Measurements from ENCODE around the gene CCDC8.
"Not testable (repeated sequence)": the region's sequence is repeated elsewhere in the genome, so short reads cannot be mapped to it uniquely, and the experiment has no call there.

The CCDC8 gene

DNA sequence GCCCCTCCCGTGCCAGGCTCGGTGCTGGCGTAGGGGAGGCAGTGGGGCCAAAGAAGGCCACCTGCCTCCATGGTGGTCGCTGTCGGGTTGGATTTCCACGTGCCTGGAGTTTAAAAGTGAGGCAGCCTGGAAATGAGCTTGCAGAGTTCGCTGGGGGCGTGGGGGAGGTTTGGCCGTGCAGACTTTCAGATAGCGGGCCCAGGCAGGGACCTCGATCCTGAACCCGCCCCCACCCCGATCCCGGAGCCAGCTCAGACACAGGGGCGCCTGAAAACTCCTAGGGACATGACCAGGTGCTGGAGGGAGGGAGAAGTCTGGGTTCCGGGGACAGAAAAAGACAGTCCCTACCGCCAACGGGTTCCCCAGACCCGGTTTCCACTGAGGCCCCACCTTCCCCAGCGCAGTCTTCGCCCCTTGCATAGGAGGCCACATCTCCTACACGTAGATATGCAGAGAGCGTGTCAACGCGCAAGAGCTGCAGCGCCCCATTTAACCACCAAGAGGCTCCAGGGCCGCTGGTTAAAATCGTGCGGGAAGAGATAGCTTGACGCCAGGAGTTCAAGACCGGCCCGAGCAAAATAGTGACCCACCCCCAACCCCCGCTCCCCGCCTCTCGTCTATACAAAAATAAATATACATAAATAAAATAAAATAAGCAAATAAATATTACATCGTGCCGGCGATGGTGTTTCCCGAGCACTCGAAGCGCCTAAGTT lies 8.5 kb downstream of the CCDC8 start:
- no peak for DNase-seq (ENCODE audit: extremely low read depth in 1 of 2, low read depth in 1 of 2)

GRCh38 chr19:46404055-46404752 lies 9.2 kb downstream of the CCDC8 start:
- no peak for DNase-seq (ENCODE audit: extremely low read depth in 1 of 2, low read depth in 1 of 2)

DNA sequence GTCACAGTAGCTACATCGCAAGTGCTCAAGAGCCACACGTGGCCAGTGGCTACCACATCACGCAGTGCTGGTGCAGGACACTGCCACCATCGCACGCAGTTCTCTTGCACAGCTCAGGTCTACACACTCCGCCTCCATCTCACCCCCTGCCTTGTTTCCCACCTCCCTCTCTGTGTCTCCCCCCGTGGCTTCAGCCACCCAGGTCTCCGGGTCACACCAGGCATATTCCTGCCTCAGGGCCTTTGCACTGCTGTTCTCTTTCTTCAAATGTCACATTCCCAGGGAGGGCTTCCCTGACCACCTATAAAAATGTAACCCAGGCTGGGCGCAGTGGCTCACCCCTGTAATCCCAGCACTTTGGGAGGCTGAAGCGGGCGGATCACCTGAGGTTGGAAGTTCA lies 10.6 kb downstream of the CCDC8 start:
- no peak for DNase-seq (ENCODE audit: extremely low read depth in 1 of 2, low read depth in 1 of 2)

DNA sequence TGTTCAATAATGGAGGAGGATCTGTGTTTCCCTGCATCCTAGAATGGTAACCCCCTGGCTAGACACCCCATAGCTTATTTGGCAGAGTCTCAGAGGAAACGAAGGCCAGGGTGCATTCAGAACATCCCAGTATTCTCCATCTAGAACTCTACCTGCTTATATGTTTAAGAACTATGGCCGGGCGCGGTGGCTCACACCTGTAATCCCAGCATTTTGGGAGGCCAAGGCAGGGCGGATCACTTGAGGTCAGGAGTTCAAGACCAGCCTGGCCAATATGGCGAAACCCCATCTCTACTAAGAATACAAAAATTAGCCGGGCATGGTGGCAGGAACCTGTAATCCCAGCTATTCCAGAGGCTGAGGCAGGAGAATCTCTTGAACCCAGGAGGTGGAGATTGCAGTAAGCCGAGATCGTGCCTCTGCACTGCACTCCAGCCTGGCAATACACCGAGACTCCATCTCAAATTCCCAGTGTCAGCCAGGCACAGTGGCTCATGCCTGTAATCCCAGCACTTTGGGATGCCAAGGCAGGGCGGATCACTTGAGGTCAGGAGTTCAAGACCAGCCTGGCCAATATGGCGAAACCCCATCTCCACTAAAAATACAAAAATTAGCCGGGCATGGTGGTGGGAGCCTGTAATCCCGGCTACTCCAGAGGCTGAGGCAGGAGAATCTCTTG lies 15.4 kb downstream of the CCDC8 start:
- DNase-seq (ENCODE audit: extremely low read depth in 1 of 2, low read depth in 1 of 2) = not testable (repeated sequence)

DNA sequence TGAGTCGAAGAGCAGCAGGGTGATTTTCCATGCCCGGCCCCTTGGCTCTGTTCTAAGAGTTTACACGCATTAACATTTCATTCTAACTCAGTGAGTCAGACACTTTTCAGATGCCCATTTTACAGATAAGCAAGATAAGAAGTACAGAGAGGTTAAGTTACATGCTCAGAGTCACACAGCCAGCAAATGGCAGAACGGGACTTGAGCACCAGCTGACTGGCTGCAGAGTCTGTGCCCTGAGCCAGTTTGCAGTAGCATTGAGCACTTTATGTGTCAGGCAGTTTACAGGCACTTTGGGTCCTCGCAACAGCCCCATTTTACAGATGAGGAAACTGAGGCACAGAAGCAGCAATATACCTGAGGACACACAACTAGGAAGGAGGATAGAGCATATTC lies 19.0 kb downstream of the CCDC8 start:
- no peak for DNase-seq (ENCODE audit: extremely low read depth in 1 of 2, low read depth in 1 of 2)

DNA sequence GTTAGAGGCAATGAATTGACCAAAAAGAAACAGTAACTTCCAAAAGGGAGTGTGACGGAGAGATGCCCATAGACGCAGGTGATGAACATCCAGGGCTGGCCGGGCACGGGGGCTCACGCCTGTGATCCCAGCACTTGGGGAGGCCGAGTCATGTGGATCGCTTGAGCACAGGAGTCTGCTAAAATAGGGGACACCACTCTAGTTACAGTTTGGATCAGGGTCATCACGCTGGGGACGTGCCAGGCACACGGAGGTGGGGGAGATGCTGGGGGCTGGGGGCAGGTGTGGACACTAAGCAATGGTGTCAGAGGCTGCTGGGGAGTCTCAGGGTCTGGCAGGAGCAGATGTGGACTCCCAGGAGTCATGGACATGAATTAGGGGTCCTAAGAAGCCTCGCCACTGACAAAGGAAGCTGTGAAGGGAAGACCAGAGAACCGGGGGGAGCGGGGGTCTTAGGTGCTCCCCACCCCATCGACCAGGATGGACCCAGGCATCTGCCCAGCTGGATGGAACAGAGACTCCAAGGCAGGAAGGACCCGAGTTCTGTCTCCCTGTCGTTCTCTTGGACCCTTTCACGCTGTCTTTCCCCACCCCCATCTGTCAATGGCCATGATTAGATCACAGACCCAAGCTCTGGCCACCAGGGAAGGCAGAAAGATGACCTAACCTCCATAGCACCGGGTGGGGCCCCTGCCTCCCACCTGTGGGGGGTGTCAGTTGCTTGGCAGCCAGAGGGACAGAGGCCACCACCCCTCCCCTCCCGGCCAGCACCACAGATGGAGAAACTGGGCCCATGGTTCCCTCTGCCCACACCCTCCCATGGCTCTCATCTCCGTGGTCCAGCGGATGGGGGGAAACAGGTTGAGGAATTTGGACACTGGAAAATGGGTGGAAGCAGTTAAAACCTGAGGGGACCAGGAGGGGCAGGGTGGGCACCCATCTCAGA lies 19.6 kb downstream of the CCDC8 start:
- DNase-seq (ENCODE audit: extremely low read depth in 1 of 2, low read depth in 1 of 2) = no peak

DNA sequence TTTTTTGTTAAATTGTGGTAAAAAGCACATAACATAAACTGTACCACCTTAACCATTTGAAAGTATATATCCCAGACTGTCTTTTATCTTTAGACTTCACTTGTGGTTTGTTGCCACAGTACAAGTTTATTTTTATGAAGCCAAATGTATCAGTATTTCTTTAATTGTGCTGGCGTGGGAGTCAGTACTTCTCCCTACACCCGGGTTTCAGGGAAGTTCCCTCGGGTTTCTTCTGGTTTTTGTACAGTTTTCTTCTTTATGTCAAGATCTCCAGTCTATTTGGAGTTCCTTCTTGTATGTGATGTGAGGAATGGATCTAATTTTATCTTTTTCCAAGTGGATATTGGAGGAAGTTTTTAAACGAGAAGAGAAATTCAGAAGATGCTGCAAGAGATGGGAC lies 20.5 kb downstream of the CCDC8 start:
- no peak for DNase-seq (ENCODE audit: extremely low read depth in 1 of 2, low read depth in 1 of 2)

GRCh38 chr19:46392252-46392801 lies 21.0 kb downstream of the CCDC8 start:
- DNase-seq (ENCODE audit: extremely low read depth in 1 of 2, low read depth in 1 of 2) = no peak

DNA sequence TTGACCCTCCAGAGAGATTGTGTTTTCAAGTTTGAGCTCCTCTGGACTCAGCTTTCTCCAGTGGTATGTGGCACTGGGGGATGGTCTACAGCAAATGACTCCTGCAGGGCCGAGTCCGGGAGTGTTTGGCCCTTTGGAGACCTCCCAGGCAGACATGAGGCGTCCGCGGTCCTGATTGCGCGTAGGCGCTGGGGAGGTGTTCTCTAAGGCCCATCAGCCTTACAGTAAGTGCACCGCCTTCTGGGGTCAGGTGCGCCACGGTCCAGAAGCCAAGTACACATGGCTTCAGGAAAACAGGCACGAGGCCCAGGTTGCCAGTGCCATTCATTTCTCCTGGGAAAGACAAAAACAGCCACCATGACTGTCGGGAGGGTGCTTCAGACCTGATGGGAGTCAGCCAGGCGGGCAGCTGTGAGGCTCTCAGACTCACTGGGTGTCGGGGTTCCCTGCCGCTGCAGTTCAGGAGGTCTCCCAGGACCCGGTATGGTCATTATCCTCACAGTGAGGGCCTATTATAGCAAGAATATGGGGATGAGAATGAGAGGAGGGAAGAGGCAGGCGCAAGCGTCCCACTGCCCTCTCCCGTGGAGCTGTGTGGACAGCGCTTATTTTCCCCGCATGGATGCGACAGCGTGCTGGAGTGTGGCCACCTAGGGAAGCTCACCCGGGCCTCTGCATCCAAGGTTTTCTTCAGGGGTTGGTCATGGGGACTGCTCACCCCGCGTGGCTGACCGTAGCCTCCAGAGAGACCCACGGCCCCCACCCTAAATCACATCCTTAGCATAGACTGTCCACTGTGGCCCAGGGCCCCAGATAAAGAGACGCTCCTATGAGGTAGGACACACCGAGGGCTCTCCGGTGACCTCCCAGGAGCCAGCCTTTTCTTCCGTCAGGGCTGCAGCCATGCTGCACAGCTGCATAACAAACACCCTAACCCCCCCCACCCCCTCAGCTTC lies 21.8 kb downstream of the CCDC8 start:
- DNase-seq (ENCODE audit: extremely low read depth in 1 of 2, low read depth in 1 of 2) = no peak

- DNase-seq (ENCODE audit: extremely low read depth in 1 of 2, low read depth in 1 of 2) = no peak
Measured at GRCh38 chr19:46390866-46391265, 22.5 kb downstream of the CCDC8 start.

DNA sequence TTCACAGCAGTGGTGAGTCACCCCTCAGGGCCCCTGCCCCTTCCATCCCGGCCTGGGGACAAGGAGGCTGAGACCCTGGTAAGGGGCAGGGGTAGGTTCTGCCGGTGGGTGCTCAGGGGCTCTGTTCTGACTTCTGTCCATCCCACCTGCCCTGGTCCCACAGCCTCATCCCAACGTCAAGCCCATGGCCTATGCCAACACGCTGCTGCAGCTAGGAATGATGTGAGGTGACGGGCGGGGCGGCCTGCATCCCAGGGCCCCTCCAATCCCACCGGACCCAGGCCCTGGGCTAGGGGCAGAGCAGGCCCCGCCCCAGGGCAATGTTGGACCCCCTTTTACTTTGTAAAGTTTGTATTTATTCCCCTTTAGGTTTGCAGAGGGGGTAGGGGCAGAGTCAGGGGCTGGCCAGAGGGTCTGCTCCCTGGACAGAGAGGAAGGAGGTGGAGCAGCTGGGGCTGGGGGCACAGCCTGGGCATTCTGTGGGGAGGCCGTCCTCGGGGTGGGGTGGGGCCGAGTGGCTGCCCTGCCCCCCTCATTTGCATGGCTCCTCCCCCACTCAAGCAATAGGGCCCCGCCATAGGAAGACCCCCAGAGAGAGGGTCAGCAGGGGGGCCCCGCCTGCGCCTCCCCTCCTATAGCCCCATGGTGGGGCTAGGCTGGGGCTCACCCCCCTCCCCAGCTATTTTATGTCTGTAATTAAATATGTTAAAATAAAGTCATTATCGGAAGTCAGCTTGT lies 23.1 kb downstream of the CCDC8 start:
- DNase-seq (ENCODE audit: extremely low read depth in 1 of 2, low read depth in 1 of 2) = no peak

GRCh38 chr19:46388311-46389095 lies 24.9 kb downstream of the CCDC8 start:
- DNase-seq (ENCODE audit: extremely low read depth in 1 of 2, low read depth in 1 of 2) = no peak

DNA sequence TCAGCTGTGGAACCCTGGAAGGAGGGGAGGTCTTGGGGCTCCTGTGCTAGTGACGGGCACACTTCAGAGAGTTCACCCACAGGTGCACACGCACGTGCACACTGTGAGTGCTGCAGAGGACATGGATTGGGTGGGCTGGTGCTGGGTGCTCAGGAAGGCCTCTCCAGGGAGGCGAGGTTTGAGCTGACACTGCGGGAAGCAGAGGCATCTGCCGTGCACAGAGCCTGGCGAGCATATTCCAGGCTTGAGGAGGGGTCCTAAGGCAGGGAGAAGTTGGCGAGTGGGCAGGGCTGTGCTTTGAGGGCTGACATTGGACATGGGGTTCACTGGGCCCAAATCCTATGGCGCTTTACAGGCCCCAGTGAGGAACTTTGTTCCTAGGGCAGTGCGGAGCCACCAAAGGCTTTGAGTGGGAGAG lies 25.6 kb downstream of the CCDC8 start:
- DNase-seq (ENCODE audit: extremely low read depth in 1 of 2, low read depth in 1 of 2) = no peak

- no peak for DNase-seq (ENCODE audit: extremely low read depth in 1 of 2, low read depth in 1 of 2)
Measured at GRCh38 chr19:46386996-46387712, 26.2 kb downstream of the CCDC8 start.

GRCh38 chr19:46386151-46386550 lies 27.2 kb downstream of the CCDC8 start:
- DNase-seq (ENCODE audit: extremely low read depth in 1 of 2, low read depth in 1 of 2) = no peak

DNA sequence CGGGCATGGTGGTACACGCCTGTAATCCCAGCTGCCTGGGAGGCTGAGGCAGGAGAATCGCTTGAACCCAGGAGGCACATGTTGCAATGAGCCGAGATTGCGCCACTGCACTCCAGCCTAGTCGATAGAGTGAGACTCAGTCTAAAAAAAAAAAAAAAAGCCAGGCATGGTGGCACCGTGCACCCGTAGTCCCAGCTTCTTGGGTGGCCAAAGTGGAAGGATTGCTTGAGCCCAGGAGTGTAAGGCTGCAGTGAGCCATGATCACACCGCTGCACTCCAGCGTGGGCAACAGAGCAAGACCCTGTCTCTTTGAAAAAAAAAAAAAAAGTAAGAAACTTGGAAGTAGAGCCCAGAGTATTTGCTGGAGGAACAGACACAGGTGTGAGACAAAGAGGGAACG lies 27.7 kb downstream of the CCDC8 start:
- DNase-seq (ENCODE audit: extremely low read depth in 1 of 2, low read depth in 1 of 2) = no peak

DNA sequence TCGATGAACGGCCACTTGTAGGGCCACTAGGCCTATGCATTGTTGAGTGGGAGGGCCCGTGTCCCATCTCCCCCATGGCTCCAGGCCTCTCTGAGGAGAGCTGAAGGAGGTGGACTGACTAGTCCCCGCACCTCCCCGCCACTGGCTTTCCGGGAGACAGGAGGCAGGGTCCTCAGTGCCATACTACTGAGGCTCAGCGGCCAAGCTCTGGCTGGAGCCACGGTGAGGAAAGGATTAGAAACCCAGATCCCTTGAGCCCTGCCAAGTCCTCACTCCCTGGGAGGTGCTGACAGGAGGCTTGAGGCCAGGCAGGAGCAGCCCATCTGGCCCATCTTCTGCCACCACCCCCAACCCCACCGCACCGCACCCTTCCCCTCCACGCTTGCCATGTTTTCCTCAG lies 29.0 kb downstream of the CCDC8 start:
- DNase-seq (ENCODE audit: extremely low read depth in 1 of 2, low read depth in 1 of 2) = no peak
